HG03064 (cell line): ENCODE results near the gene ZDHHC11B.
"Not testable (repeated sequence)": the region's sequence is repeated elsewhere in the genome, so short reads cannot be mapped to it uniquely, and the experiment has no call there.

Experiments used
- ATAC-seq: cut with Tn5 transposase; IDR thresholded peaks from one replicate; pipeline ENCODE4 v1.9.1; 2021; ENCODE audit warnings: low read depth; ENCODE audit not compliant: unreplicated experiment

ZDHHC11B gene

DNA sequence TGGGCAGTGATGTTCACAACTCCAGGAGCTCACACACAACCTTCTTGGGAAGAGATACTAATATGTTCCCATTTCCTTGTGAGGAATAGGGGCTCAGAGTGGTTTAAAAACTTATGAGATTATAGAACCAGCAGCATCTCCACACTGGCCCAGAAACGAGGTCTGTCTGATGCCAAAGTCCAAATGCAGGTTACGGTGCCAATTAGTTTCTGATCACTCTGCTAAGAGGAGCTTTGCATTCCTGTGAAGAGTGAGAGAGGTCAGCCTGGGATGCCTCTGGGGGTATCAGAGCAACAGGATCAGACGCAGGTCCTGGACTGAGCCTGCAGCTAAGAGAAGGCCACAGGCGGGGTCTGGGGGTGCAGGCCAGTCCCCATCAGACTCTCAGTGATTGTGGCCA, 61.2 kb downstream of the ZDHHC11B start:
- not testable (repeated sequence) for ATAC-seq

DNA sequence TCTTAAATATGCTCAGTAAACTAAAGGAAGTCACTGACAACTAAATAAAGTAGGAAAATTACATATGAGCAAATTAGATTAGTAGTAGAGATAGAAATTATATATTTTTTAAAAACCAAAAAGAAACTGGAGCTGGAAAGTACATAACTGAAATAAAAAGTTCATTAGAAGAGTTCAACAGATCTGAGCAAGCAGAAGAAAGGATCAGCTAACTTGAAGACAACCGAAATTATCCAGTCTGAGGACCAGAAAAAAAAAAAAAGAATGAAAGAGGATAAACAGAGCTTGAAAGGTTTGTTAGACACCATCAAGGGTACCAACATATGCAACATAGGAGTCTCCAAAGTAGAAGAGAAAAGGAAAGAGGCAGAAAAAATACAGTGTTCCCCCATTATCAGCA, 65.2 kb downstream of the ZDHHC11B start:
- ATAC-seq = not testable (repeated sequence)

DNA sequence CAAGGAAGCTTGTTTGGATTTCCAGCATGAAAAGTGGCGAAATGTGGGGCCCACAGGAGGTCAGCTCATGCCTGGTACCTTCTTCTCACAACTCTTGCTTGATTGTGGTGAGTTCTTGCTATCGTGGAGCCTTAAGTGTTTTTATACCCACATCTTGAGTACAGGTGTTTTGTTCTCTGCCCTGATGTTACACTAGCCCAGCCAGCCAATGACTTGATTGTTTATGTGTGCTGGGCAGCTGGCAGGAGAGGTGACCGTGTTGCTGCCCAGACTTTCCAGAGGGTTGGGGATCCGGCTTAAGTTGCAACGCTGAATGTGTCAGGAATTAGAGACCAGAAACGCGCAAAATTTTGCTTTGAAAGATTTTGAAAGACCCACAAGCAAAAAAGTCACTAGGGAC, 67.4 kb downstream of the ZDHHC11B start:
- ATAC-seq = no peak

DNA sequence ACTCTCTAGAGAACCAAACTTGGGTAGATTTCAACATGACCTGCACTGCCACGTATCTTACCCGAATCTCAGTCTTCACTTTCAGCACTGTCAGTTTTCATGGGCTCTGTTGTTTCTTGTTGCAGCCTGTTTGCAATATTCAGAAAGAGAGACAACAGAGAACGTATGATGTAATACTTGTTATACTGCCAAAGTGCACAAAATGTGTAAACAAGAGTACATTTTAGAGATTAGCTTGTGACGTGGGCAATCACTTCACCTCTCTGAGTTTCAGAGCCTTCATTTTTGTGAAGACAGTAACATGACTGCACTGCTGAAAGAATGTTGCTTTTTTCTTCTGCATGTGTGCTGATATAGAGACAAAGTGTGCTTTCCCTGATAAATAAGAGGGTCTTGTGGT, 67.8 kb downstream of the ZDHHC11B start:
- ATAC-seq = not testable (repeated sequence)

DNA sequence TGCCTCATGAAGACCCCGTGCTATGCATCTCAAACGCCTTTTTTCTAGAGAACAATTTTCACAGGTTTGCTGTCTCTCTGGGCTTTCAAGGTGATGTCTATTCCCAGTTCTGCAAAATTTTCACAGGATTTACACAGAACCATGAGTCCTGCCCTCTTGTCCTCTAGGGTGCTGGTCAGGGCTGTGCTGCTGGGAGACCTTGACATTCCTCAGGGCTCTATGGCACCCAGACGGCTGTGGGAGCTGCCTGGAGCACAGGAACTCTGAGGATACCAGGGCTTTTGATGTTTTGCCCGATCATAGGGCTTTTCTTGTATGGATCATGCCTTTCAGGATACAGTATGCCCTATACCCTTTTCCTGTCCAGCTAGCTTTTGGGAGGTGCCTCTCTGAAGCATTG, 68.9 kb downstream of the ZDHHC11B start:
- ATAC-seq = not testable (repeated sequence)

DNA sequence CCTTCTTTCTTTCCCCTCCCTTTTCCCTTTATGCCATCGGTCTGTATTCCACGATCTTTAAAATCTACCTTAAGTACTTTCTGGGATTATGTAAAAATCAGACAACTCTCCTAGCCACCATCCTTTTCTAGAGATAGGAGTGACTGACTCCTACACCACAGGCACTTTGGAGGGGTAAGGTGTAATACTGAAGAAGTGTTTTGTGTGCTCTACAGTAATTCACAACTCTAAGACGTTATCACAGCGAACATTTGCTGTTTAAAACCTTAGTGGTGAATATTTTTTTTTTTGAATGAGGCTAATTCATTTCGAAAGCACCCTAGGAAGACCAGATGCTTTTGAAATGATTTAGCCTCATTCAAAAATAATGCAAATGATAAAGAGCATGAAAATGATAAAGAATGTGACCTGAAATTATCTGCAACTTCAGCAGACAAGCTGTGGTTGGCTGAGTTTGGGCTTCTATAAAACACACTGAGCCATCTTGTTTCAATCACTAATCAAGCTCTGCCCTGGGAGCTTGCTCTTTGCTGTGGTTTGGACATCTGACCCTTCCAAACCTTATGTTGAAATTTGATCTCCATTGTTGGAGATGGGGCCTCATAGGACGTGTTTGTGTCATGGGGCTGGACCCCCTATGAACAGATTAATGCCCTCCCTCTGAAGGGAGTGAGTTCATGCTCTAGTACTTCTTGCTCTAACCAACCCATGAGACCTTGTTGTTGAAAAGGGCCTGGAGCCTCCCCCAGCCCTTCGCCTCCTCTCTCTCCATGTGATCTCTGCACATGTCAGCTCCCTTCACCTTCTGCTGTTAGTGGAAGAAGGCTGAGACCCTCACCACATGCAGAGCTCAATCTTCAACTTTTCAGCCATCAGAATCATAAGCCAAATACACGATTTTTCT, 70.1 kb downstream of the ZDHHC11B start:
- not testable (repeated sequence) for ATAC-seq

DNA sequence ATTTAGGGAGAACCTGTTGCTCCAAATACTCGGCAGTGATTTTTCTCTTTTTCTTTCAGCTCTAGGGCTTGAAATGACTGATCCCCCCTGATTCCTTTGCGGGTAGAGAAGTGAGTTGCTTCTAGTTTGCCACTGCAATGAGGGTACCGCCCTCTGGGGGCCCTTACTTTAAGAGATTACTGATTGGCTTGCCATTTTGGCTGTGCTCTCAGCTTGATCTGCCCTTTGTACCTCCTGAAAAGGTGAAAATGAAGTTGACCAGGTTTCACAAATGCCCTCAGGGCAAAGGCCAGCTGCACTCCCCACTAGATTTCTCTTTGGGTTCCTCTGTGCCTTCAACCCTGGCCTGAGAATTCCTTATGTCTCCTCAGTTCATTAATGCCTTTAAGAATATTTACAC, 70.8 kb downstream of the ZDHHC11B start:
- not testable (repeated sequence) for ATAC-seq

DNA sequence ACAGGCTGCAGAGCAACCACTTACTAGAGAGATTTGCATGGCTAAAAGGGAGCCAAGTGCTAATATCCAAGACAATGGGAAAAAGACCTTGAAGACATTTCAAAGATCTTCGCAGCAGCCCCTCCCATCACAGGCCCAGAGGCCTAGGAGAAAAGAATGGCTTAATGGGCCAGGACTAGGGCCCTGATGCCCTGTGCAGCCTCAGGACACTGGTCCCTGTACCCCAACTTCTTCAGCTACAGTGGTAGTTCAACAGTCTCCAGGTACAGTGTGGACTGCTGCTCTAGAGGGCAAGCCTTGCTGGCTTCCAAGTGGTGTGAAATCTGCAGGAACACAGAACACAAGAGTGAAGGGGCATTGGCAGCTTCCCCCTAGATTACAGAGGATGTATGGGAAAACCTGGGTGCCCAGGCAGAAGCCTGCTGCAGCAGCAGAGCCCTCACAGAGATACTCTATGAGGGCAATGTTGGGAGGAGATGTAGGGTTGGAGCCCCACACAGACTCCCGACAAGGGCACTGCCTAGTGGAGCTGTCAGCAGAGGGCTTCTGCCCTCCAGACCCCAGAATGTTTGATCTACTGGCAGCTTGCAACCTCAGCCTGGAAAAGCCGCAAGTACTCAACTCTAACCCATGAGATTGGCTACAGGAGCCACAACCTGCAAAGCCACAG, 75.5 kb downstream of the ZDHHC11B start:
- not testable (repeated sequence) for ATAC-seq

DNA sequence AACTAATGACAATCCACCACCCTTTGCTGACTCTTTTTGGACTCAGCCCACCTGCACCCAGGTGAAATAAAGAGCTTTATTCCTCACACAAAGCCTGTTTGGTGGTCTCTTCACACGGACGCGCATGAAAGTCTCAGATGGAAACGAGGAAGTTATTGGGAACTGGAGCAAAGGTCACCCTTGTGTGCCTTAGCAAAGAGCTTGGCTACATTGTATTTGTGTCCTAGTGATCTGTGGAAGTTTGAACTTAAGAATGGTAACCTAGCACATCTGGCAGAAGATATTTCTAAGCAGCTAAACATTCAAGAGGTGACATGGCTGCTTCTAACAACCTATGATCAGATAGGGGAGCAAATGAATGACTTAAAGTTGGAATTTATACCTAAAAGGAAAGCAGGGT, 76.2 kb downstream of the ZDHHC11B start:
- not testable (repeated sequence) for ATAC-seq

DNA sequence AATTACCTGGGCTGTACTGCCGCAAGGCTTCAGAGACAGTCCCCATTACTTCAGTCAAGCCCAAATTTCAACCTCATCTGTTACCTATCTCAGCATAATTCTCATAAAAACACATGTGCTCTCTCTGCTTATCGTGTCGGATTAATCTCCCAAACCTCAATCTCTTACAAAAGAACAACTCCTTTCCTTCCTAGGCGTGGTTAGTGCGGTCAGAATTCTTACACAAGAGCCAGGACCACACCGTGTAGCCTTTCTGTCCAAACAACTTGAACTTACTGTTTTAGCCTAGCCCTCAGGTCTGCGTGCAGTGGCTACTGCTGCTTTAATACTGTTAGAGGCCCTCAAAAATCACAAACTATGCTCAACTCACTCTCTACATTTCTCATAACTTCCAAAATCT, 78.4 kb downstream of the ZDHHC11B start:
- not testable (repeated sequence) for ATAC-seq

DNA sequence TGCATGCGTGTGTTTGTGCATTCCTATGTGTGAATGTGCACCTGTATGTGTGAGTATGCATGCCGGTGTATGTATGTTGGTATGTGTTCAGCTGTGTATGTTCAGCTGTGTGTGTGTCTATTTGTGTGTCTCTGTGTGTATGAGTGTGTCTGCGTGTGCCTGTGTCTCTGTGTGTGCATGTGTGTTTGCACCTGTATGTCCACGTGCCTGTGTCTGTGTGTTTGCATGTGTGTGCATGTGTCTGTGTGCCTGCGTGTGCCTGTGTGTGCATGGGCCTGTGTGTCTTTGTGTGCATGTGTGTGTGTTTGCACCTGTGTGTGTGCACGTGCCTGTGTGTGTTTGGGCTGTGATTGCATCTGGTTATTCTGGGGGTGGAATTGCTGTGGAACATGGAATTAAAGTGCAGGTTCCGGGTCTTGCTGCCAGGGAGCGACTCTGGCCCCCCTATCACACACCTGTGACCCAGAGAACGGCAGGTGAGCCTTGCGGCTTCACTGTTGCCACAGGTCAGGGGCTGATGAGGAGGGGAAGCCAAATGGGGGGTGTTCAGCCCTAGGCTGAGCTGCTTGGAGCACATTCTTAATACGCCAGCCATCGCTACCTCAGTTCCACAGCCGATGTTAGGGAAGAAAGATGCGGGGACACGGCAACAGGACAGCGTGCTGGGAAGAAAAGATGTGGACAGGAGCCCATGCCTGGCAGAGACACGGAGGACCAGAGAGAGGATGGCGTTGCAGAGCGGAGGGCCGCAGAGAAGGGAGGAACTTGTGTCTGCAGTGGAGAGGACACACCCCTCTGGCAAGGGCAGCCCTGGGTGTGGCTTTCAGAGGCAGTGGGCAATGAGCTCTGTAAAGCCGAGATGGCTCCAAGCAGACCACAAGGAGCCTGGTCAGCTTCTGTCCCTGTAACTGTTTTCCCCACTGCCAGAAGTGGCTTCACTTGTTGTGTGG, 87.5 kb downstream of the ZDHHC11B start:
- not testable (repeated sequence) for ATAC-seq

DNA sequence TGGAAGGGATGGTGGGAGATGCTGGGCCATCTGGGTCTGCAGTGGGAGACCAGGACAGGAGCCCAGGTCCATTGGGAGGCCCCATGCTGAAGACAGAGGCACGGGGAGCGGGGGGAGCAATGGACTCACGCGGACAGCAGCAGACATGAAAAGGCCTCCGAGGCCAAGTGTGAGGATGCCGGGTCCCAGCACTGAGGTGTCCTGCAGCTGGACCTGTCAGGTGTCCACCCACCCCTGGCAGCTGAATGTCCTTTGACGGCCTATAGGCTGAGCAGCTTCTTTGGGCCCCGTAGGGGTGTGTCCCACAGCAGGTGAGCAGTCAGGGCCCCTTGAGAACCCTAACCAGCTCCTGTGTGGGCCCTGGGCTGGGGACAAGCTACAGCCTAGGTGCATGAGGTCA, 88.3 kb downstream of the ZDHHC11B start:
- not testable (repeated sequence) for ATAC-seq

DNA sequence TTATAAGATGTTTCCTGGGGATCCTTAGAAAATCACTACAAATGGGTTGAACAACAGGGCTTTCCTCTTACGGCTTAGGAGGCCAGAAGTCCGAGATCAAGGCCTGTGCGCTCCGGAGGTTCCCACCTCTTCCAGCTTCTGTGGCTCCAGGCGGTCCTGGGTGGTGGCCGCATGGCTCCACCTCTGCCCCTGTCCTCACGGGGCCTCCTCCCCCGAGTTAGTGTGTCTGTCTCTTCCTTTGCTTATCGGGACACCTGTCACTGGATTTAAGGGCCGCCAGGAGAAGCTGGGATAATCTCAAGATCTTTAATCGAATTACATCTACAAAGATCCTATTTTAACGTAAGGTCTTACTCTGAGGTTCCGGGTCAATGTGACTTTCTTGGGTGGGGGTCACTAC, 89.1 kb downstream of the ZDHHC11B start:
- ATAC-seq = not testable (repeated sequence)

DNA sequence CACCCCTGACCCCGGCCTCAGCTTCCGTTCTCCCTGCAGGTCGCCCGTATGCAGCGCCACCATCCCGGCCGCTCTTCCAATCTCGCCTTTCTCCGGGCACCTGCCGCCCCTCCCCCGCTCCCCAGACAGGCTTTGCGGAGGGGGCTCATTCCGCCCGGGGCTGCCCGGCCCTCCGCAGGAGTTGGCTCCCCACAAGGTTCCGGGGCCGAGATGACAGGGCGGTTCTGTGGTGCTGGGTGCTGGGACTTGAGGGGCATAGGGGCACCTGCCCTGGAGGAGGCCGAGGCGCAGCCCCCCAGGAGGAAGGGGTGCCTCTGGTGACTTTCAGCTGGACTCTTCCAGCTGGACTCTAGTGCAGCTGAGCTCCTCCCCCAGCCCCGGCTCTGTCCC, 90.5 kb downstream of the ZDHHC11B start:
- ATAC-seq = not testable (repeated sequence)

DNA sequence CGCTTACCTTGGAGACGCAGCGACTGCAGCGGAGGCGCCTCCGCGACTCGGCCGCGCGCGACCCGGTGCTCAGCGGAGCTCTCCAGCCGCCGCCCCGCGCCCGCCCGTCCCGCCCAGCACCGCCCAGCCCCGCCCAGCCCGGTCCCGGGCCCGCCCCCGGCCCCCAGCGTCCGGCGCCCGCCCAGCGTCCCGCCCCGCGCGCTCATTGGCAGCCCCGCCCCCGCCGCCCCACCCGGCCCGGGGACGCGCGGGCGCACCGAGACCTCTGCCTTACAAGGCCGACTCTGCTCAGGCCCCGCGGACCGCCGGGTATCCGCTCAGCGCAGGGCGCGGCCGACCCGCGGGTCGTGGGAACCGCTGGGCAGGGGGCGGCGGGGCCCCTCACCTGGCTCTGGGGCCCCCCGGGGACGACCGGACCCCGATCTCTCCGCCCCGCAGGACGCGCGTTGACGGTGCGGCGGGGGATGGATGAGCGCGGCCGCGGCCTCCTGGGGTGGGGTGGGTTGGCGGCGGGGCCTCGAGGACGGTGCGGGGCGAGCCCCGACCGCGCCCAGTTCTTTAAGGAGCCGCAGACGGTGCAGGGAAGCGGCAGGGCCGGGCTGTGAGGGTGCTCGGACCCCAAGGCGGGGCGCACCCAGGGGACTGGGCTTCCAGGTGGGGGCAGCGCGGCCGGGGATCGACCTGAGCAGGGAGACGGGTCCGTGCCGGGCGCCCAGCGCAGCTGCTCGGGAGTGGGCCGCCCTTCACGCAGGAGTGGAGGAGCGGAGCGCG, 91.1 kb downstream of the ZDHHC11B start, which contains the start of gene TPPP:
TSS of gene TPPP (minus strand) at position 82 of the 771 bp plus-strand sequence. CDS start 15,292 bp downstream, outside the sequence.
- peak; percentile 63 for ATAC-seq

DNA sequence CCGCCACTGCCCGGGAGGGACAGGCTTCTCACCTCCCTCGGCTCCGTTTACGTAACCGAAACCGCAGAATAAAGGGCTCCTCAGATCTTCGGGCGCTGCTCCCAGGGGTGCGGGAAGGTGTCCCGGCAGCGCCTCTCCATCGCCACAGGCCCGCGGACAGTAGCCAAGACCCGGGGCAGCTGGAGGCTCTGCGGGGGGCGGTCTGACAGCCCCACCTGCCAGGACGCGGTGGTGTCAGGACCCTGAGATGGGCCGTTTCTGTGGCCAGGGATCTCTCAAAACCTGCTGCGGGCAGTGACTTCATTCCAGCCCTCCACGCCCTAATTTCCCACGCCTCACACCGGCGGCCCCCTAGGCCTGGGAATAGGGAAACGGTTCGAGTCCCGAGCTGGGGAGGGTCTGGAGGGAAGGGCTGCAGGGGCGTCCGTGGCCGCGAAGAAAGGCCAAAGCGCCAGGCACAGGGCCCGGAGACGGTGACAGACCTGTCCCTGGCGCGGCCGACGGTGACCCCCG, 91.9 kb downstream of the ZDHHC11B start:
- peak; percentile 12 for ATAC-seq

DNA sequence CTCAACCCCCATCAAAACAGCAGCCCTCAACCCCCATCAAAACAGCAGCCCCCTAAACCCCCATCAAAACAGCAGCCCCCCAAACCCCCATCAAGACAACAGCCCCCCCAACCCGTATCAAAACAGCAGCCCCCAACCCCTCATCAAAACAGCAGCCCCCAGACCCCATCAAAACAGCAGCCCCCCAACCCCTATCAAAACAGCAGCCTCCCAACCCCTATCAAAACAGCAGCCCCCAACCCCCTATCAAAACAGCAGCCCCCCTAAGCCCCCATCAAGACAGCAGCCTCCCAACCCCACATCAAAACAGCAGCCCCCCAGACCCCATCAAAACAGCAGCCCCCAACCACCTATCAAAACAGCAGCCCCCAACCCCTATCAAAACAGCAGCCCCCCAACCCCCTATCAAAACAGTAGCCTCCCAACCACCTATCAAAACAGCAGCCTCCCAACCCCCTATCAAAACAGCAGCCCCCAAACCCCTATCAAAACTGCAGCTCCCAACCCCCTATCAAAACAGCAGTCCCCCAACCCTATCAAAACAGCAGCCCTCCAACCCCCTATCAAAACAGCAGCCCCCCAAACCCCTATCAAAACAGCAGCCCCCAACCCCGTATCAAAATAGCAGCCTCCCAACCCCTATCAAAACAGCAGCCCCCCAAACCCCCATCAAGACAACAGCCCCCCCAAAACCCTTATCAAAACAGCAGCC, 92.6 kb downstream of the ZDHHC11B start:
- no peak for ATAC-seq

DNA sequence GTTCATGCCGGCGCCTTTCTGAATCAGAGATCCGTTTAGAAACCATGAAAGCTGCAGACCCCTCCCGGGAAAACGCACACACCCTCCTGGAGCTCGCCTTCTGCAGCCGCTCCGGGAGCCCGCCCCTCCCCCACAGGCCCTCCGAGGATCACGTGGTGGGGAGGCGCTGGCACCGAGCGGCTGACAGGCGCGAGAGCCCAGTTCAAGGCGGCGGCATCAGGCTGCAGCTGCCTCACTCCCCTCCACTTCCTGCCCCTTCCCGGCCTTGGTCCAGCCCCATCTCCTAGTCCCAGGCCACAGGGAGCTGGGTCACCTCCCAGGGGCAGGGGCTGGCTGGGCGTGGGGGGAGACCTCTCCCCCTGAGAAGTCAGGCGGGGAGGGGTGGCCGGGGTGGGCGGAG, 93.5 kb downstream of the ZDHHC11B start:
- not testable (repeated sequence) for ATAC-seq

DNA sequence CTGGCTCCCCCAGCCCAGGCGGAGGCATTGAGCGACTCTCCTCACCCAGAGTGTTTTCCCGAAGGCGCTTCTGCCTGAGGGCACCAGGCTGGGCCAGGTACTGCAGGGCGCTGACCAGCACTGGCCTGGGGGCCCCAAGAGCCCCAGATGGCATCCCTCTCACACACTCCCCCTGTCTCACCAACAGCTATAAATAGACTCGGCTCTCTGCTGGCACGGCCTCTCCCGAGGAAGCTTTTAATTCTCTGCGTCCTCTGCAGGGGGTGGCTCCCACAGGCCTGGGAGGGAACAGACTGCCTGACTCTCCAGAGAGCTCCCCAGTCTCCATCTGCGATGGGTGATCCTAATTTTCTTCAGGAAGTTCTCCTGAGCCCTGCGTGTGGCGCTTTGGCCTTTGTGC, 94.2 kb downstream of the ZDHHC11B start:
- ATAC-seq = not testable (repeated sequence)
